WTC11 (cell line): ENCODE measurements around the gene CRABP2. TPM values are rescaled to one million over a fixed set of nuclear protein-coding genes. Genes with fewer than 3 reads are reported as not detected.

Experiments used
- ATAC-seq: fragments of 200-7000 bp; cut with Tn5 transposase; 2 replicates; pipeline ENCODE4 v1.10.0; 2021; ENCODE audit warnings: mild to moderate bottlenecking, moderate library complexity
- Bru-seq: library from RNA; stranded (reverse); fragments of 400-500 nt; gene quantifications from one replicate; lab custom pipeline; 2021; lab: Mats Ljungman, UMichigan
- CTCF ChIA-PET: fragments of 300-600 bp; sonication (Branson Sonifier 250); formaldehyde crosslinking; loops from one replicate; lab custom pipeline; 2021; ENCODE audit warnings: antibody characterized with exemption; lab: Charles Lee
- POLR2A ChIA-PET: fragments of 350-600 bp; sonication (Branson Sonifier 250); formaldehyde crosslinking; loops from one replicate; lab custom pipeline; 2021; ENCODE audit warnings: antibody characterized with exemption; lab: Charles Lee
- DNase-seq: peaks from one replicate; pipeline ENCODE4 v3.0.0; 2021; ENCODE audit warnings: low spot score
- H3K27ac Mint-ChIP-seq: 2 replicates; pipeline ENCODE4 v1.8.0; 2021; ENCODE audit warnings: mixed read lengths
- H3K27me3 Mint-ChIP-seq: 2 replicates; pipeline ENCODE4 v1.8.0; 2021; ENCODE audit warnings: low read depth, mild to moderate bottlenecking, moderate library complexity, mixed read lengths
- H3K36me3 Mint-ChIP-seq: 2 replicates; pipeline ENCODE4 v1.8.0; 2021; ENCODE audit warnings: mixed read lengths
- H3K4me1 Mint-ChIP-seq: 2 replicates; pipeline ENCODE4 v1.8.0; 2022; ENCODE audit warnings: mixed read lengths
- H3K4me3 Mint-ChIP-seq: 2 replicates; pipeline ENCODE4 v1.8.0; 2021; ENCODE audit warnings: mild to moderate bottlenecking, moderate library complexity, mixed read lengths
- H3K9me3 Mint-ChIP-seq: 2 replicates; pipeline ENCODE4 v1.8.0; 2021; ENCODE audit warnings: mixed read lengths
- AR ChIP-seq: fragments of 250-450 bp; sonication (Bioruptor Pico); IDR thresholded peaks from 2 replicates; pipeline ENCODE4 v1.9.0; 2021; ENCODE audit warnings: mild to moderate bottlenecking
- CDX4 ChIP-seq: fragments of 250-450 bp; sonication (Bioruptor Pico); IDR thresholded peaks from 2 replicates; pipeline ENCODE4 v1.9.0; 2021; ENCODE audit warnings: moderate library complexity, mild to moderate bottlenecking, inconsistent platforms, borderline replicate concordance
- FOXK1 ChIP-seq: sonication (generic); formaldehyde crosslinking; IDR thresholded peaks from 2 replicates; pipeline ENCODE4 v1.8.0; 2022; ENCODE audit warnings: mild to moderate bottlenecking, moderate library complexity, missing genetic modification reagents
- JUN ChIP-seq: sonication (generic); formaldehyde crosslinking; IDR thresholded peaks from 2 replicates; pipeline ENCODE4 v1.8.0; 2023; ENCODE audit warnings: mild to moderate bottlenecking, missing genetic modification reagents
- PREB ChIP-seq: sonication (generic); formaldehyde crosslinking; IDR thresholded peaks from 2 replicates; pipeline ENCODE4 v1.8.1; 2022; ENCODE audit warnings: mild to moderate bottlenecking, missing genetic modification reagents, moderate library complexity, borderline replicate concordance
- RELA ChIP-seq: sonication (generic); formaldehyde crosslinking; IDR thresholded peaks from 2 replicates; pipeline ENCODE4 v1.8.1; 2022; ENCODE audit warnings: missing genetic modification reagents, mild to moderate bottlenecking, borderline replicate concordance
- RORB ChIP-seq: fragments of 250-450 bp; sonication (Bioruptor Pico); IDR thresholded peaks from 2 replicates; pipeline ENCODE4 v1.9.0; 2021; ENCODE audit warnings: mild to moderate bottlenecking
- SP1 ChIP-seq: sonication (generic); formaldehyde crosslinking; conservative IDR thresholded peaks from 2 replicates; pipeline ENCODE4 v1.8.1; 2022; ENCODE audit warnings: missing genetic modification reagents
- TEAD1 ChIP-seq: sonication (generic); formaldehyde crosslinking; IDR thresholded peaks from 2 replicates; pipeline ENCODE4 v1.8.0; 2022; ENCODE audit warnings: mild to moderate bottlenecking, missing genetic modification reagents
- USF2 ChIP-seq: sonication (generic); formaldehyde crosslinking; IDR thresholded peaks from 2 replicates; pipeline ENCODE4 v1.8.1; 2023; ENCODE audit warnings: mild to moderate bottlenecking, missing genetic modification reagents, moderate library complexity
- ZNF317 ChIP-seq: sonication (generic); formaldehyde crosslinking; IDR thresholded peaks from 2 replicates; pipeline ENCODE4 v1.8.1; 2023; ENCODE audit warnings: low read depth, mild to moderate bottlenecking, moderate library complexity, missing genetic modification reagents, borderline replicate concordance
- long read RNA-seq, 3 experiments: library from RNA in 1 of 3; library from capped mRNA in 1 of 3; library from polyadenylated mRNA in 1 of 3; unstranded in 2 of 3; stranded (forward) in 1 of 3; transcript quantifications; one replicate each; pipeline ENCODE4 v2.0.0, GENCODE V29; 2021
- total RNA-seq: library from RNA; stranded (reverse); gene quantifications from 3 replicates; pipeline ENCODE4 v1.2.3, GENCODE V29; 2021
- TF ChIP-seq, protein P1 (sequence below): fragments of 250-450 bp; sonication (Bioruptor Pico); IDR thresholded peaks from 2 replicates; pipeline ENCODE4 v1.9.0; 2021; ENCODE audit warnings: mild to moderate bottlenecking
- TF ChIP-seq, protein P2 (sequence below): fragments of 250-450 bp; sonication (Bioruptor Pico); conservative IDR thresholded peaks from 2 replicates; pipeline ENCODE4 v1.9.0; 2021; ENCODE audit warnings: mild to moderate bottlenecking
- TF ChIP-seq, protein P3 (sequence below): sonication (generic); formaldehyde crosslinking; conservative IDR thresholded peaks from 2 replicates; pipeline ENCODE4 v1.8.1; 2023; ENCODE audit warnings: mild to moderate bottlenecking, low read depth, missing genetic modification reagents, moderate library complexity
- TF ChIP-seq, protein P4 (sequence below): sonication (generic); formaldehyde crosslinking; IDR thresholded peaks from 2 replicates; pipeline ENCODE4 v1.8.0; 2023; ENCODE audit warnings: missing genetic modification reagents

CRABP2 gene
- total RNA-seq (135 to 195 TPM (median 186 TPM) in 3 replicates), Bru-seq, nascent RNA (percentile 80 among the genes with signal in this experiment)
- long read RNA-seq, experiment 1, transcript CRABP2-203 (4 exons, 992 nt) = major isoform, 160 of 178 reads
- long read RNA-seq, experiment 1, partial matches to known transcripts = 5 of 178 reads
- long read RNA-seq, experiment 1, other reads (novel, unspliced or antisense) = 10 of 178 reads
- long read RNA-seq, experiment 2, transcript CRABP2-203 (4 exons, 992 nt) = major isoform, 187 of 231 reads
- long read RNA-seq, experiment 2, partial matches to known transcripts = 18 of 231 reads
- long read RNA-seq, experiment 2, other reads (novel, unspliced or antisense) = 24 of 231 reads
- long read RNA-seq, experiment 3, transcript CRABP2-203 (4 exons, 992 nt) = major isoform, 203 of 222 reads
- long read RNA-seq, experiment 3, partial matches to known transcripts = 13 of 222 reads
- long read RNA-seq, experiment 3, other reads (novel, unspliced or antisense) = 2 of 222 reads

DNA sequence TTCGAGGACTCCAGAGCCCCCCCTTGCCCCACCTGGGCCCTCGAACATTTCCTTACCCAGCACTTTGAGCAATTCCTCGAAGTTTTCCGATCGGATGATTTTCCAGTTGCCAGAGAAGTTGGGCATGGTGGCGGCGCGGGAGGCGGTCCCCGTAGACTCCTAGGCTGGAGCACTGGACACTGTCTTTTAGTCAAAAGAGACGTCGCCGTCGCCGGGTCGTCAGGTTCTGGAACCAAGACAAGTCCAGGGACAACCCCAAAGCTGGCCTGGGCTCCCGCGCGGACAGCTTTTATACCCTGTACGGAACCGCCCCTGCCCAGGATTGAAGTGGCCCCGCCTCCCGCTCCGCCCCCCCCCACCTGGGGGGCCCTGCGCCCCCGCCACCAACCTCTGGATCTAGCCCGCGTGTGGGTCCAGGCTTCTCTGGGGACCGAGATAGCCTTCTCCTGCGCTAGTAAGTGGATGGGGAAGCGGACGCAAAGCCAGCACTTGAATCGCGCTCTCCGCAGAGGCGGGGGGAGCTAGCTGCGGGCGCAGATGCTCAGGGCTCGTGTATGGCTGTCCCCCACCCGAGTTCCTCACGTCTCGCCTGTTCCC lies at the start of gene CRABP2:
CRABP2 (minus strand) TSS at position 263 of the 597 bp plus-strand sequence; CDS start at position 126, 137 bp downstream.
- Mint-ChIP-seq H3K4me3 (peak within 1 kb of the TSS; percentile 84), H3K27ac (peak within 1 kb of the TSS; percentile 96), H3K36me3 (peaks cover 10% of the 10 kb centered on the region), H3K27me3 (peaks cover 23% of the 10 kb centered on the region), H3K4me1 (peaks cover 58% of the 10 kb centered on the region), H3K9me3 (no peaks in the 10 kb centered on the region)
- POLR2A ChIA-PET = interaction anchor here (0.6 to 5.4 kb wide), 13 partner anchors 10 to 51 kb away, joined by 3 to 195 read pairs (median 7); partner anchors contain the start of genes HDGF, ISG20L2, METTL25B and NES
- CTCF ChIA-PET = interaction anchor here (0.7 to 25.2 kb wide), 37 partner anchors 8 to 451 kb away, joined by 3 to 1553 read pairs (median 8); partner anchors contain the start of genes BCAN, HAPLN2, HDGF and INSRR
- peak; percentile 3 for ATAC-seq
- TF ChIP-seq SP1 (CRISPR knock-in tag) (0 out of 2 replicates have a peak, but pooled peaks have one; percentile 46), USF2 (CRISPR knock-in tag) (no peak)
- DNase-seq = peak; percentile 68

GRCh38 chr1:156754219-156754618 lies 48.8 kb upstream of the CRABP2 start:
- Mint-ChIP-seq H3K9me3 (no peaks in the 10 kb centered on the region), H3K4me1 (peaks cover 23% of the 10 kb centered on the region), H3K36me3 (no peaks in the 10 kb centered on the region), H3K4me3 (no peak overlapping the region), H3K27ac (no peak overlapping the region), H3K27me3 (no peaks in the 10 kb centered on the region)
- ChIA-PET POLR2A (interaction anchor here (0.5 kb wide), 1 partner anchor 19 kb away, joined by 3 read pairs; no protein-coding TSS in a partner anchor), CTCF (interaction anchor here (1.1 kb wide), 1 partner anchor 27 kb away, joined by 3 read pairs; no protein-coding TSS in a partner anchor)
- ATAC-seq (no peak), DNase-seq (no peak)
- TF ChIP-seq FOXK1 = no peak
- TF ChIP-seq RELA (CRISPR knock-in tag) = no peak
- TF ChIP-seq, protein P1, sequence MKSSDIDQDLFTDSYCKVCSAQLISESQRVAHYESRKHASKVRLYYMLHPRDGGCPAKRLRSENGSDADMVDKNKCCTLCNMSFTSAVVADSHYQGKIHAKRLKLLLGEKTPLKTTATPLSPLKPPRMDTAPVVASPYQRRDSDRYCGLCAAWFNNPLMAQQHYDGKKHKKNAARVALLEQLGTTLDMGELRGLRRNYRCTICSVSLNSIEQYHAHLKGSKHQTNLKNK (CRISPR knock-in tag) = no peak
- TF ChIP-seq PREB (CRISPR knock-in tag) = no peak
- TF ChIP-seq, protein P2, sequence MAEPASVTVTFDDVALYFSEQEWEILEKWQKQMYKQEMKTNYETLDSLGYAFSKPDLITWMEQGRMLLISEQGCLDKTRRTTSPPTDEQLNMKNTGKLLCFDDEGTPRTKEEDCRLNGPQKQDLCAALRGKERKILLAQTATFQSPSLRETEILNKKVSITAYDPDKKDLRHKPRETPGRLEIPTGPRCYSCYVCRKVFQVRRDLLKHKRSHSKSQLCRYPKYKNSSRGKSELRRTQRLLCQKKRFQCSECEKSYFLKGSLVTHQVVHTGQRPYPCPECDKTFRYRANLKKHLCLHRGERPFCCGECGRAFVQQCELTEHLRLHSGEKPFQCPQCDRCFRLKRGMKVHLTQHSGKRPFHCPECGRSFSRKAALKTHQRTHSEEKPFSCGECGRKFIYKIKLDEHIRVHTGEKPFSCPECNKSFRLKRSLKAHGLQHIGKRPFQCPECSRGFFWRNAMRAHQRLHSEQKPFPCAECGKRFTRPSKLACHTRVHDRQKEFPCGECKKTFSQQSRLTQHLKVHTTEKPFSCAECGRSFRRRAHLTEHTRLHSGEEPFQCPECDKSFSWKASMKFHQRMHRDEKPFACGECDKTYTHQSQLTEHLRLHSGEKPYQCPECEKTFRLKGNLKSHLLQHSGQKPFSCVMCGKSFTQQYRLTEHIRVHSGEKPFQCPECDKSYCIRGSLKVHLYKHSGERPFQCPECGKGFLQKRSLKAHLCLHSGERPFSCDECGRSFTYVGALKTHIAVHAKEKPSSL (CRISPR knock-in tag) = no peak
- no peak for TF ChIP-seq AR (CRISPR knock-in tag)
- TF ChIP-seq TEAD1 (CRISPR knock-in tag) = no peak
- TF ChIP-seq, protein P3, sequence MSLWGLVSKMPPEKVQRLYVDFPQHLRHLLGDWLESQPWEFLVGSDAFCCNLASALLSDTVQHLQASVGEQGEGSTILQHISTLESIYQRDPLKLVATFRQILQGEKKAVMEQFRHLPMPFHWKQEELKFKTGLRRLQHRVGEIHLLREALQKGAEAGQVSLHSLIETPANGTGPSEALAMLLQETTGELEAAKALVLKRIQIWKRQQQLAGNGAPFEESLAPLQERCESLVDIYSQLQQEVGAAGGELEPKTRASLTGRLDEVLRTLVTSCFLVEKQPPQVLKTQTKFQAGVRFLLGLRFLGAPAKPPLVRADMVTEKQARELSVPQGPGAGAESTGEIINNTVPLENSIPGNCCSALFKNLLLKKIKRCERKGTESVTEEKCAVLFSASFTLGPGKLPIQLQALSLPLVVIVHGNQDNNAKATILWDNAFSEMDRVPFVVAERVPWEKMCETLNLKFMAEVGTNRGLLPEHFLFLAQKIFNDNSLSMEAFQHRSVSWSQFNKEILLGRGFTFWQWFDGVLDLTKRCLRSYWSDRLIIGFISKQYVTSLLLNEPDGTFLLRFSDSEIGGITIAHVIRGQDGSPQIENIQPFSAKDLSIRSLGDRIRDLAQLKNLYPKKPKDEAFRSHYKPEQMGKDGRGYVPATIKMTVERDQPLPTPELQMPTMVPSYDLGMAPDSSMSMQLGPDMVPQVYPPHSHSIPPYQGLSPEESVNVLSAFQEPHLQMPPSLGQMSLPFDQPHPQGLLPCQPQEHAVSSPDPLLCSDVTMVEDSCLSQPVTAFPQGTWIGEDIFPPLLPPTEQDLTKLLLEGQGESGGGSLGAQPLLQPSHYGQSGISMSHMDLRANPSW = no peak
- no peak for TF ChIP-seq JUN (CRISPR knock-in tag)
- TF ChIP-seq, protein P4, sequence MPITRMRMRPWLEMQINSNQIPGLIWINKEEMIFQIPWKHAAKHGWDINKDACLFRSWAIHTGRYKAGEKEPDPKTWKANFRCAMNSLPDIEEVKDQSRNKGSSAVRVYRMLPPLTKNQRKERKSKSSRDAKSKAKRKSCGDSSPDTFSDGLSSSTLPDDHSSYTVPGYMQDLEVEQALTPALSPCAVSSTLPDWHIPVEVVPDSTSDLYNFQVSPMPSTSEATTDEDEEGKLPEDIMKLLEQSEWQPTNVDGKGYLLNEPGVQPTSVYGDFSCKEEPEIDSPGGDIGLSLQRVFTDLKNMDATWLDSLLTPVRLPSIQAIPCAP (CRISPR knock-in tag) = no peak
- TF ChIP-seq RORB = no peak
- no peak for TF ChIP-seq CDX4 (CRISPR knock-in tag)
- TF ChIP-seq ZNF317 (CRISPR knock-in tag) = no peak
